GM12878 (cell line): ENCODE results near the gene SLC38A1. TPM values are rescaled to one million over a fixed set of nuclear protein-coding genes. Genes with fewer than 3 reads are reported as not detected.

Source experiments
- ATAC-seq: fragments of 200-7000 bp; cut with Tn5 transposase; 3 replicates; pipeline ENCODE4 v1.9.1; 2020; ENCODE audit warnings: mild to moderate bottlenecking, moderate library complexity
- BruUV-seq: library from RNA; stranded (reverse); fragments of 400-500 nt; replicated peaks from 2 replicates; lab custom pipeline; 2021; lab: Mats Ljungman, UMichigan
- CTCF ChIA-PET: fragments of 300-600 bp; sonication (Branson Sonifier 250); formaldehyde crosslinking; extraction: SDS; loops from one replicate; lab custom pipeline; 2021; ENCODE audit warnings: inconsistent platforms; lab: Yijun Ruan, JAX
- POLR2A ChIA-PET: fragments of 350-600 bp; formaldehyde crosslinking; extraction: SDS; loops from one replicate; lab custom pipeline; 2021; ENCODE audit warnings: inconsistent platforms; lab: Charles Lee
- RAD21 ChIA-PET: fragments of 300-600 bp; sonication (Branson Sonifier 250); formaldehyde crosslinking; loops from one replicate; lab custom pipeline; 2023; ENCODE audit warnings: antibody characterized with exemption; ENCODE audit not compliant: unreplicated experiment; lab: Charles Lee
- SMC1A ChIA-PET: fragments of 300-600 bp; sonication (Branson Sonifier 250); formaldehyde crosslinking; loops from one replicate; lab custom pipeline; 2023; ENCODE audit not compliant: unreplicated experiment, uncharacterized antibody; lab: Charles Lee
- DNase-seq: peaks from one replicate; pipeline ENCODE4 v3.0.0-alpha.2; 2011; ENCODE audit warnings: low read depth, low spot score
- FAIRE-seq: peaks from 3 replicates; lab custom pipeline; 2011; peaks lifted over from hg19 to GRCh38; lab: Jason Lieb, UNC
- H2AFZ ChIP-seq: 2 replicates; pipeline ENCODE4 v1.6.0; 2011; ENCODE audit warnings: low read depth, low read length, control low read depth; ENCODE audit not compliant: control insufficient read depth
- H3K27ac ChIP-seq: 2 replicates; pipeline ENCODE4 v1.5.1; 2011; ENCODE audit warnings: control low read depth; ENCODE audit not compliant: control insufficient read depth, insufficient read depth
- H3K27me3 ChIP-seq, 2 experiments: replicated peaks in 1 of 2; 2 replicates each; pipeline versions ENCODE4 v1.6.0 to v1.6.1; 2011; ENCODE audit warnings: low read length in 1 of 2; ENCODE audit not compliant: control insufficient read depth in 2 of 2, insufficient read depth in 2 of 2
- H3K36me3 ChIP-seq, 2 experiments: 2 replicates each; pipeline ENCODE4 v1.5.1; 2011; ENCODE audit warnings: low read length in 1 of 2; ENCODE audit not compliant: control insufficient read depth in 2 of 2, insufficient read depth in 2 of 2
- H3K4me1 ChIP-seq: 2 replicates; pipeline ENCODE4 v1.6.1; 2011; ENCODE audit warnings: mild to moderate bottlenecking, low read length, moderate library complexity, mixed read lengths; ENCODE audit not compliant: control insufficient read depth, insufficient read depth
- H3K4me2 ChIP-seq: 2 replicates; pipeline ENCODE4 v1.6.0; 2011; ENCODE audit warnings: control low read depth; ENCODE audit not compliant: control insufficient read depth, insufficient read depth
- H3K4me3 ChIP-seq: fragments of 200-600 bp; sonication (generic); 2 replicates; pipeline ENCODE4 v1.5.1; 2016
- H3K79me2 ChIP-seq: 2 replicates; pipeline ENCODE4 v1.6.0; 2011; ENCODE audit warnings: low read length; ENCODE audit not compliant: control insufficient read depth, insufficient read depth
- H3K9ac ChIP-seq: 2 replicates; pipeline ENCODE4 v1.8.0; 2011; ENCODE audit warnings: low read length, control low read depth, mixed read lengths; ENCODE audit not compliant: control insufficient read depth, insufficient read depth
- H3K9me3 ChIP-seq: replicated peaks from 3 replicates; pipeline ENCODE4 v1.5.1; 2011; ENCODE audit warnings: mild to moderate bottlenecking, low read length; ENCODE audit not compliant: control insufficient read depth, insufficient read depth
- H4K20me1 ChIP-seq: 2 replicates; pipeline ENCODE4 v1.6.0; 2011; ENCODE audit not compliant: control insufficient read depth, insufficient read depth
- ATF2 ChIP-seq: IDR thresholded peaks from 2 replicates; pipeline ENCODE4 v1.6.1; 2012; ENCODE audit warnings: low read length, inconsistent platforms
- BHLHE40 ChIP-seq, 2 experiments: fragments of 450-650 bp in 1 of 2; IDR thresholded peaks; 2 replicates each; pipeline ENCODE4 v1.6.1; 2011 to 2017; ENCODE audit warnings: low read depth in 2 of 2, borderline replicate concordance in 1 of 2, improper control_type of control experiment in 1 of 2, low read length in 1 of 2, mild to moderate bottlenecking in 1 of 2
- CBFB ChIP-seq: IDR thresholded peaks from 2 replicates; pipeline ENCODE4 v1.6.1; 2016; ENCODE audit warnings: antibody characterized with exemption, low read depth
- CREM ChIP-seq: IDR thresholded peaks from 2 replicates; pipeline ENCODE4 v1.6.1; 2014; ENCODE audit warnings: antibody characterized with exemption, low read depth
- DPF2 ChIP-seq: fragments of 450-650 bp; IDR thresholded peaks from 2 replicates; pipeline ENCODE4 v1.6.1; 2017; ENCODE audit warnings: mild to moderate bottlenecking
- GABPA ChIP-seq: IDR thresholded peaks from 2 replicates; pipeline ENCODE4 v1.6.1; 2014; ENCODE audit warnings: antibody characterized with exemption, low read depth, mild to moderate bottlenecking, inconsistent platforms
- IRF4 ChIP-seq: IDR thresholded peaks from 2 replicates; pipeline ENCODE4 v1.6.1; 2011; ENCODE audit warnings: low read depth, low read length
- MLLT1 ChIP-seq: fragments of 450-650 bp; IDR thresholded peaks from 2 replicates; pipeline ENCODE4 v1.6.1; 2016; ENCODE audit warnings: mild to moderate bottlenecking
- NFYB ChIP-seq: IDR thresholded peaks from 2 replicates; pipeline ENCODE4 v1.6.1; 2011; ENCODE audit warnings: low read depth, mild to moderate bottlenecking, low read length, improper control_type of control experiment, moderate library complexity; ENCODE audit not compliant: insufficient read depth
- NR2C1 ChIP-seq: fragments of 450-650 bp; IDR thresholded peaks from 2 replicates; pipeline ENCODE4 v1.6.1; 2017; ENCODE audit warnings: antibody characterized with exemption, mild to moderate bottlenecking, moderate library complexity
- PAX5 ChIP-seq: IDR thresholded peaks from 2 replicates; pipeline ENCODE4 v1.6.1; 2011; ENCODE audit warnings: low read depth, low read length, borderline replicate concordance
- PKNOX1 ChIP-seq: fragments of 450-650 bp; IDR thresholded peaks from 2 replicates; pipeline ENCODE4 v1.6.1; 2016; ENCODE audit warnings: mild to moderate bottlenecking
- POLR2AphosphoS5 ChIP-seq: IDR thresholded peaks from 2 replicates; pipeline ENCODE4 v1.6.1; 2011; ENCODE audit warnings: mild to moderate bottlenecking, low read length, inconsistent platforms
- RAD51 ChIP-seq: fragments of 450-650 bp; IDR thresholded peaks from 2 replicates; pipeline ENCODE4 v1.6.1; 2016; ENCODE audit warnings: moderate library complexity, mild to moderate bottlenecking, inconsistent platforms
- SMARCA5 ChIP-seq: fragments of 450-650 bp; IDR thresholded peaks from 2 replicates; pipeline ENCODE4 v1.6.1; 2017; ENCODE audit warnings: mild to moderate bottlenecking
- SPI1 ChIP-seq: IDR thresholded peaks from 2 replicates; pipeline ENCODE4 v1.6.1; 2011; ENCODE audit warnings: low read depth, mild to moderate bottlenecking, low read length, moderate library complexity, borderline replicate concordance; ENCODE audit not compliant: insufficient read depth
- TAF1 ChIP-seq: IDR thresholded peaks from 2 replicates; pipeline ENCODE4 v1.6.1; 2011; ENCODE audit warnings: mild to moderate bottlenecking, low read depth, low read length, borderline replicate concordance
- ZBED1 ChIP-seq: IDR thresholded peaks from 2 replicates; pipeline ENCODE4 v1.6.1; 2016; ENCODE audit warnings: borderline replicate concordance
- WGBS: methylation state at CpG from one replicate; pipeline ENCODE4 v1.1.6; 2016; ENCODE audit warnings: low lambda C conversion rate; ENCODE audit not compliant: insufficient replicate concordance, insufficient coverage; ENCODE audit errors: missing lambda C conversion rate; 5-methylcytosine and 5-hydroxymethylcytosine counted together
- in situ Hi-C: fragments of 300-500 bp; cut with MboI; formaldehyde crosslinking; loops from 9 replicates; pipeline ENCODE4 v1.14.3; 2018; ENCODE audit warnings: mixed read lengths
- intact Hi-C: fragments of 100-400 bp; cut with micrococcal nuclease; formaldehyde crosslinking; loops from one replicate; pipeline ENCODE4 v1.14.2; 2022; ENCODE audit not compliant: unreplicated experiment
- polyA plus RNA-seq, 11 experiments: library from polyadenylated mRNA; depleted of rRNA in 4 of 11; unstranded in 6 of 11; stranded (reverse) in 5 of 11; fragments of >200 nt; fragmentation: Nextera tagmentation in 4 of 11; fragmentation: Illumina TruSeq in 1 of 11; extraction: Ambion mirVana in 4 of 11; extraction: Trizol in 1 of 11; gene quantifications; 1 replicate in 1 of 11; 2 replicates in 10 of 11; pipeline versions ENCODE4 v1.2.1 to v1.2.3, GENCODE V29; 2011 to 2016; ENCODE audit warnings: inconsistent platforms in 2 of 11, missing spikeins in 2 of 11, low read depth in 1 of 11
- total RNA-seq, 4 experiments: library from RNA; depleted of rRNA in 3 of 4; stranded (reverse); fragments of >200 nt in 3 of 4; fragmentation: Illumina TruSeq in 1 of 4; extraction: Trizol in 1 of 4; gene quantifications; 2 replicates each; pipeline versions ENCODE4 v1.2.1 to v1.2.3, GENCODE V29; 2013 to 2021

Gene SLC38A1
- total and polyA plus RNA-seq, 10 of the 15 experiments (the other 5 are each of a cell fraction or from before 2014, with no cell fraction given): 38.1 to 191 (median 144) TPM

GRCh38 chr12:46174061-46174662 lies 94.7 kb downstream of the SLC38A1 start:
- H4K20me1 ChIP-seq: no peaks in the 10 kb centered on the region
- RAD21 ChIA-PET: interaction anchor here (1.8 to 8.6 kb wide), 4 partner anchors 20 to 49 kb away, joined by 10 to 126 read pairs (median 47); no protein-coding TSS in a partner anchor
- in situ Hi-C loops: no loop called here
- H3K9ac ChIP-seq: 0 out of 2 replicates have a peak overlapping the region, but pooled peaks have one; percentile 17
- SMC1A ChIA-PET: interaction anchor here (0.9 to 16.4 kb wide), 7 partner anchors 14 to 96 kb away, joined by 4 to 377 read pairs (median 8); no protein-coding TSS in a partner anchor
- intact Hi-C loops: loop anchor here (1.0 to 5.0 kb wide), 3 partner anchors 17 to 198 kb away; partner anchors contain the start of genes SCAF11 and SLC38A2
- FAIRE-seq (peak; percentile 85), ATAC-seq (peak; percentile 57), DNase-seq (peak; percentile 85)
- no peaks in the 10 kb centered on the region for H3K36me3 ChIP-seq
- POLR2A ChIA-PET: interaction anchor here (0.7 kb wide), 2 partner anchors 98 to 941 kb away, joined by 3 read pairs; no protein-coding TSS in a partner anchor
- no peaks in the 10 kb centered on the region; the same call in 2 of the 3 replicates for H3K9me3 ChIP-seq
- 4% methylated on average over 12 of the region's 12 CpGs for WGBS
- no peaks in the 10 kb centered on the region for H3K79me2 ChIP-seq
- H3K27ac ChIP-seq: peak overlapping the region; percentile 21
- H3K4me3 ChIP-seq: no peak overlapping the region; the same call in 1 of the 2 replicates
- H3K27me3 ChIP-seq: no peaks in the 10 kb centered on the region
- peaks cover 25% of the 10 kb centered on the region for H3K4me1 ChIP-seq
- no TSS peak for BruUV-seq
- H3K4me2 ChIP-seq: peak overlapping the region; percentile 26
- CTCF ChIA-PET: interaction anchor here (1.3 to 2.1 kb wide), 4 partner anchors 34 to 212 kb away, joined by 3 to 6 read pairs (median 4); no protein-coding TSS in a partner anchor
- H2AFZ ChIP-seq: peak overlapping the region; percentile 31
- no peak for TF ChIP-seq NR2C1
- 0 out of 2 replicates have a peak, but pooled peaks have one; percentile 16 for TF ChIP-seq PAX5
- peak; percentile 86 for TF ChIP-seq ATF2
- peak; percentile 9; the same call in 1 of the 2 replicates for TF ChIP-seq IRF4
- TF ChIP-seq GABPA: 0 out of 2 replicates have a peak, but pooled peaks have one; percentile 14
- TF ChIP-seq MLLT1: peak; percentile 91
- peak; percentile 21; the same call in 1 of the 2 replicates for TF ChIP-seq RAD51
- TF ChIP-seq POLR2AphosphoS5: no peak
- peak; percentile 66 for TF ChIP-seq CBFB
- TF ChIP-seq TAF1: 0 out of 2 replicates have a peak, but pooled peaks have one; percentile 16
- peak; percentile 26; the same call in 1 of the 2 replicates for TF ChIP-seq CREM
- TF ChIP-seq NFYB: no peak
- TF ChIP-seq BHLHE40 (IDR thresholded peaks at IDR 0.05; ENCODE audit: borderline replicate concordance in 1 of 2, low read depth in 2 of 2, low read length in 1 of 2): peak; percentile 33 to 37; a peak in 3 of 4 replicates
- TF ChIP-seq DPF2: peak; percentile 82
- peak; percentile 82; the same call in 1 of the 2 replicates for TF ChIP-seq SMARCA5
- TF ChIP-seq ZBED1: no peak
- peak; percentile 33; the same call in 1 of the 2 replicates for TF ChIP-seq PKNOX1
- TF ChIP-seq SPI1: peak; percentile 87
